ENCODE data around the gene MYO3B. TPM values are rescaled to one million over a fixed set of nuclear protein-coding genes. Genes with fewer than 3 reads are reported as not detected.

The MYO3B gene
- total and polyA plus RNA-seq, 2 donors (not counting 3 experiments of a cell fraction or from before 2014, with no cell fraction given): 0.03 TPM; not detected in 1

GRCh38 chr2:170369894-170370293, 191.9 kb downstream of the MYO3B start:
- peak; percentile 12 for FAIRE-seq
- CTCF ChIA-PET: interaction anchor here (0.6 to 5.0 kb wide), 16 partner anchors 9 to 918 kb away, joined by 3 to 63 read pairs (median 8); partner anchors contain the start of gene GAD1

More at GRCh38 chr2:170369894-170370293, 191.9 kb downstream of the MYO3B start:
- Histone ChIP-seq H3K4me2 (ENCODE audit: insufficient read depth, low read length) (no peak overlapping the region), H3K9ac (replicated peaks; ENCODE audit: extremely low read depth, insufficient read depth, low read length) (no peak overlapping the region), H3K4me3 (replicated peaks in 1 of 3; ENCODE audit: insufficient read depth in 1 of 3, low read depth in 1 of 3, low read length in 3 of 3) (no peak overlapping the region), H3K4me1 (ENCODE audit: control insufficient read depth, extremely low read depth, insufficient read depth, low read length) (no peaks in the 10 kb centered on the region), H2AFZ (ENCODE audit: low read depth, low read length) (no peak overlapping the region), H3K9me3 (replicated peaks; ENCODE audit: control insufficient read depth, insufficient read depth, low read length) (no peaks in the 10 kb centered on the region), H3K27me3 (ENCODE audit: control insufficient read depth in 2 of 2, insufficient read depth in 2 of 2, low read length in 2 of 2) (peaks cover 45 to 58% of the 10 kb centered on the region in 2 experiments), H3K9me1 (replicated peaks; ENCODE audit: control insufficient read depth, extremely low read depth, insufficient read depth, low read length) (no peaks in the 10 kb centered on the region), H3K27ac (ENCODE audit: insufficient read depth, low read depth, low read length) (no peak overlapping the region), H3K79me2 (ENCODE audit: control insufficient read depth, insufficient read depth, low read length) (no peaks in the 10 kb centered on the region), H3K36me3 (ENCODE audit: control insufficient read depth in 2 of 2, extremely low read depth in 1 of 2, insufficient read depth in 2 of 2, low read length in 2 of 2) (no peaks in the 10 kb centered on the region), H4K20me1 (replicated peaks; ENCODE audit: control insufficient read depth, extremely low read depth, insufficient read depth, low read length) (no peaks in the 10 kb centered on the region)
- POLR2A ChIA-PET: no interaction called here
- dilution Hi-C loops (cut with MboI; ENCODE audit: extremely low pct_ligation_motif_present, low sequenced_read_pairs): no loop called here
- intact Hi-C loops (cut with micrococcal nuclease): loop anchor here (1.0 kb wide), 2 partner anchors 442 to 503 kb away; no protein-coding TSS in a partner anchor
- TF ChIP-seq CTCF (IDR thresholded peaks at IDR 0.05; ENCODE audit: extremely low read depth in 1 of 2, insufficient read depth in 1 of 2, low read depth in 1 of 2, low read length in 2 of 2) (no peak), EZH2 (IDR thresholded peaks at IDR 0.05; ENCODE audit: borderline replicate concordance, low read depth, low read length, severe bottlenecking) (no peak), FOS (IDR thresholded peaks at IDR 0.05; ENCODE audit: borderline replicate concordance, insufficient read depth, low read length) (no peak), MYC (IDR thresholded peaks at IDR 0.05; ENCODE audit: low read depth, low read length) (no peak), POLR2A (IDR thresholded peaks at IDR 0.05; ENCODE audit: low read depth, low read length) (no peak), JUN (IDR thresholded peaks at IDR 0.05; ENCODE audit: borderline replicate concordance, insufficient read depth, insufficient read length, low read depth) (no peak), GATA2 (IDR thresholded peaks at IDR 0.05; ENCODE audit: insufficient read depth, insufficient read length, low read depth, low read length) (no peak), POLR2AphosphoS5 (IDR thresholded peaks at IDR 0.05; ENCODE audit: insufficient read depth, low read depth, low read length) (no peak)
- TF ChIP-seq, protein P1, sequence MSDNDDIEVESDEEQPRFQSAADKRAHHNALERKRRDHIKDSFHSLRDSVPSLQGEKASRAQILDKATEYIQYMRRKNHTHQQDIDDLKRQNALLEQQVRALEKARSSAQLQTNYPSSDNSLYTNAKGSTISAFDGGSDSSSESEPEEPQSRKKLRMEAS (IDR thresholded peaks at IDR 0.05; ENCODE audit: insufficient read depth, insufficient read length): no peak
- BruUV-seq (replicated peaks): no TSS peak
- DNase-seq (ENCODE audit: low read depth, low spot score): peak; percentile 42
